IPS DF 4.7 (cell line): ENCODE results near the gene FAT2.
"Not testable (repeated sequence)": the region's sequence is repeated elsewhere in the genome, so short reads cannot be mapped to it uniquely, and the experiment has no call there.

ENCODE experiments used
- DNase-seq: peaks from one replicate; pipeline ENCODE4 v3.0.0-alpha.2; 2013; ENCODE audit warnings: low spot score; ENCODE audit errors: extremely low read depth

Gene FAT2

GRCh38 chr5:151615431-151615830, 24.3 kb upstream of the FAT2 start:
- no peak for DNase-seq

- no peak for DNase-seq
Observed at GRCh38 chr5:151614565-151614964, 23.4 kb upstream of the FAT2 start.

DNA sequence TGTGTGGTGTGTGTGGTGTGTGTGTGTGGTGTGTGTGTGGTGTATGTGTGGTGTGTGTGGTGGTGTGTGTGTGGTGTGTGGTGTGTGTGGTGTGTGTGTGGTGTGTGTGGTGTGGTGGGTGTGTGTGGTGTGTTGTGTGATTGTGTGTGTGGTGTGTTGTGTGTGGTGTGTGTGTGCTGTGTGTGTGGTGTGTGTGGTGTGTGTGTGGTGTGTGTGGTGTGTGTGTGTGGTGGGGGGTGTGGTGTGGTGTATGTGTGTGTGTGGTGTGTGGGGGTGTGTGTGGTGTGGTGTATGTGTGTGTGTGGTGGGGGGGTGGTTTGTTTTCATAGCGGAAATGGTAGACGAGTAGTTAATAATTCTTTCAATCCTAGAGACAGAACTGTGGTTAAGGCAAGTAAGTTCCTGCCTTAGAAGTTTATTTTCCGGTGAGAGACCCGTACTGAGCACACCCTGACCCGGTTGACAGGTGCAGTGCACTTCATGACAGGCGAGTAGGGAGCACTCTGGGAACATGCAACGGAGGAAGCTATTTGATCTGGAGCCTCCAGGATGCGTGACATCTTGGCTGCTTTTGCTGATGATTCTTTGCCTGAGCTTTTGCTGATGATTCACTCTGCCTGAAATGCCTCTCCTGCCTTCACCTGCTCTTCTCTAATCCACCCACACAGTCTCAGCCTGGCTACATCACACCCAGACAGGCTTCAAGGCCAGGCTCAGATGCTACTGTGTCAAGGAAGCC, 21.7 kb upstream of the FAT2 start:
- DNase-seq, result no peak

- DNase-seq, result no peak
Observed at GRCh38 chr5:151611127-151611775, 20.1 kb upstream of the FAT2 start.

DNA sequence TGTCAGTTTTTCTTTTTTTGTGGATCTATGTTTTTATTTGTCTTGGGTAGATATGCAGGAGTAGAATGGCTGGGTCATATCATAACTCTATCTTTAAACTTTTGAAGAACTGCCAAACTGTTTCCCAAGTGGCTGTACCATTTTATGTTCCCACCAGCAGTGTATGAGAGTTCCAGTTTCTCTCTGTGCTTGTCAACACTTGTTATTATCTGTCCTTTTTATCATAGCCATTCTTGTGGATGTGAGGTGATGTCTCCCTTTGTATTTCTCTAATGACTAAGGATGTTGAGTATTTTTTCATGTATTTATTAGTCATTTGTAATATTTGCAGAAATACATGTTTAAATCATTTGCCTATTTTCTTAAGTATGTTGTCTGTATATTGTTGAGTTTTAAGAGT, 17.4 kb upstream of the FAT2 start:
- DNase-seq, result no peak

GRCh38 chr5:151607304-151607703, 16.2 kb upstream of the FAT2 start:
- no peak for DNase-seq

GRCh38 chr5:151605559-151605958, 14.4 kb upstream of the FAT2 start:
- no peak for DNase-seq

DNA sequence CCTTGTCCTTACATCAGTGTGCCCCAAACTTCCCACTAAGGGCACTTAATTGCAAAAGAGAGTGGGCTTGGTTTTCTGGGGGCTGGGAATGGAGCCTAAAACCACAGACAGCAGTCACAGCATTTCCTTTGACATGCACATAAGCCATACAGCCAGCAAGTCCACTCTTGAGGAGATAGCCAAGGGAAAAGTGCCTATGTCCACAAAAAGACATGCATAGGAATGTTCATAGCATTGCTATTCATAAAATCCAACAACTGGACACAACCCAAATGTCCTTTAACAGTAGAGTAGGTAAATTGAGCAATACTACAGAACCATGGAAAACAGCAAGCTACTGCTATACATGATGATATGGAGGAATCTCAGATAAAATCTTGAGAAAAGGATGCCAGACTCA, 11.7 kb upstream of the FAT2 start:
- no peak for DNase-seq

- DNase-seq, result no peak
Observed at GRCh38 chr5:151601391-151601790, 10.3 kb upstream of the FAT2 start.

DNA sequence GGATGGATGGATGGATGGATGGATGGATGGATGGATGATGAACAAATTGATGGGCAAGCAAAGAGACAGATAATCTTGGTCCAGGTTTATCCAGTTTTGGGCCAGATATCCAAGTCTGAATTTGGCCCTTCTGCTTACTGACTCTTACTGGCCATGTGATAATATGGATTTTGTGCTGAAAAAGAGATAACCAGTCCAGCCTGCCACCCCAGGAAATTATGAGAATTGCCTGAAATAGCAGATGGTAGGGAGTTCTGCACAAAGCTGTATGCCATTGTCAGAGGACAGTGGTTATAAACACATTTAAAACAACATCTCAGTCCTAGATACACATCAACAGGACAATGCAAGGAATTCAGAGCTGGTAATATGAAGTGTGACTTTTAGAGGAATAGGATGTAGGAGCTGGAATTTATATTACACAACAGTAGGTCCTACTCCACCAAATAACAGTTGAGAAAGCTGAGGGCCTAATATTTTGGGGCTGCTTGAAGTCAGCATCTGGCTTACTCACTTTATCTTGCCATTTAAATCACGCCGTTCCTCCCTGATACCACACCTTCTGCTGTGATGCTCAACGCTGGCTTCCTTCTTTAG, 9.0 kb upstream of the FAT2 start:
- DNase-seq, result no peak

- DNase-seq, result no peak
Observed at GRCh38 chr5:151598984-151599383, 7.9 kb upstream of the FAT2 start.

GRCh38 chr5:151598549-151598948, 7.4 kb upstream of the FAT2 start:
- no peak for DNase-seq

GRCh38 chr5:151597749-151598148, 6.6 kb upstream of the FAT2 start:
- DNase-seq, result no peak

DNA sequence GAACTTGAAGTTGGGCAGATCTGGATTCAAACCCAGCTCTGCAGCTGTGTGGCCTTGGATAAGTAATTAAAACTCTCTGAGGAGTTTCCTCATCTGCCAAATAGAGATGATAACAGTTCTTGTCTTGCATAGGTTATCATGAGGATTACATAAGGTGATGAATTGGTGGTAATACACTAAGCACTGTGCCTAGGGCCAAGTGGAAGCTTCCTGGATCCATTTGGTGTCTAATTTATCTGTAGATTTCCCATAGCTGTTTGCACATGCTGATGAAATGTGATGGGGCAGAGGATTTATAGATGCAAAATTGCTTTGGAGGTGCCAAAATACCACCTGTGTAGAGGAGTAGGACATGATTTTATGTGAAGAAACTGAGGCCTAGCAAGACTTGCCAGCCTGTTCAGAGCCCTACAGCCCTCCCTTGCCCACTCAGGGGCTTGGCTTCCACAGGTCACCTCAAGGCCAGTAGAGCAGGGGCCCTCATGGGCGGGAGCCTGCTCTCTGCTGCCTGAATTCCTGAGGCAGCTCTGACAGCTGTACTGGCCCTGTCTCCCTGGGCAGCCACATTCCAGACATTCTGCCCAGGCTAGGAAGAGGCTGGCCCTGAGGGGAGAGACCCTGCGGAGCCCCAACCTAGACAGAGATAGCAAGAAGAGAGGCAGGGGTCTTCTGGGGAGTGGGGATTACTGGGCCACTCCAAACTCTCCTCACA, 5.9 kb upstream of the FAT2 start:
- DNase-seq, result no peak

DNA sequence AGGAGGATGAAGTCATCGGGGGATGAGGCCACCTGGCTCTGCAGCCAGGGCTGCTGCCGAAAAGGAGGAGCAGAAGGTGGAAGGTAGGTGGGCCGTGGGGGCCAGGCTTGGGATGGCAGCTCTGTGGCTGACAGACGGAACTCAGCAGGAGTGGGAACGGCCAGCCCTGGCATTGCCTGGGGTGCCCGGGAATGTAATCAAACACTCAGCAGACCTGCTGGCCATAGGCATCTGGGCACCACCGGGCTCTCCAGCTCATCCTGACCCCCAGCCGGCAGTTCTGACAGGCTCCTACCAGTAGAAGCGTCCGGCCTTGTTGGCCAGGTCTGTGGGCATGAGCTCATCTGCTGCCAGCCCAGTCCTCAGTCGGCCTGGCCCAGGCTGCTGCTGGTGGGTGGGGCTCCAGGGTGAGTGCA, 4.3 kb upstream of the FAT2 start:
- no peak for DNase-seq

DNA sequence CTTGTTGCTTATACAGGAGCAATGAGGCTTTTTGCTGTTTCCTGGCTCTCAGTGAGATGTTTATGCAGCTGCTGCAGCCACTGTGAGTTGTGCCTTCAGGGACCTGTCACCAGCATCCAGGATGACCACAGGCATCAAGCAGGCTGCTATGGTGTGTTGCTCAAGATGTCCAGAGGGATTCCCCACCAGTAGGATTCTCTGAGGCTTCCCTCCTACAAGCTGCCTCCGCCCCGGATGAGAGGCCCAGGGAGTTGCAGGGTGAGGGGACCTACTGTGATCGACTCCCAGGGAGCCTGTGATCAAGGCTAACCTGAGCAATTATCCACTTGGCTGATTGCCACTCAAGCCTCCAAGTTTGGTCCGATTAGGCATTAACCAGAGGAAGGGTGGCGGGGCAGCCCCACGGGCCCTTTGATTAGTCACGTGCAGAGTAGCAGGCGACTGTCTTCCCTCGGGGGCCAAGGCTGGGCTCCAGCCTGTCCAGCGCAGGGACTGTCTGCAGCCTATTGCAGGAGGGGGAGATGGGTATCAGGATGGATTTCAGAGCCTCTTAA, 1.8 kb upstream of the FAT2 start:
- DNase-seq, result no peak

GRCh38 chr5:151589878-151590570, 1.1 kb downstream of the FAT2 start:
- DNase-seq, result no peak

GRCh38 chr5:151587796-151588555, 3.2 kb downstream of the FAT2 start:
- DNase-seq, result no peak

GRCh38 chr5:151585970-151586369, 5.2 kb downstream of the FAT2 start:
- no peak for DNase-seq

DNA sequence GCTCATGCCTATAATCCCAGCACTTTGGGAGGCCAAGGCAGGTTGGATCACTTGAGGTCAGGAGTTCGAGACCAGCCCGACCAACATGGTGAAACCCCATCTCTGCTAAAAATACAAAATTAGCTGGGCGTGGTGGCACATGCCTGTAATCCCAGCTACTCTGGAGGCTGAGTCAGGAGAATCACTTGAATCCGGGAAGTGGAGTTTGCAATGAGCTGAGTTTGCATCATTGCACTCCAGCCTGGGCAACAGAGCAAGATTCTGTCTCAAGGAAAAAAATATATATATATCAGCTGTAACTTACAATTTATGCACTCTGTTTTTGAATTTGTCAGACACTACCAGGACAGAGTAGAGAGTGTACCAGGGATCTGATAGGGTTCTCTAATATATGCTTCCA, 5.8 kb downstream of the FAT2 start:
- not testable (repeated sequence) for DNase-seq
